A172 (cell line): Measurements from ENCODE around the gene CYTH3. TPM values are rescaled to one million over a fixed set of nuclear protein-coding genes. Genes with fewer than 3 reads are reported as not detected.
"Not testable (repeated sequence)": the region's sequence is repeated elsewhere in the genome, so short reads cannot be mapped to it uniquely, and the experiment has no call there.

Experiments
- DNase-seq: peaks from one replicate; pipeline ENCODE4 v3.0.0-alpha.2; 2015; ENCODE audit warnings: low spot score
- total RNA-seq: library from RNA; depleted of rRNA; stranded (reverse); fragments of >200 nt; shearing (Covaris generic); gene quantifications from 2 replicates; pipeline ENCODE4 v1.2.3, GENCODE V29; 2014; rRNA removed

Gene CYTH3
- 34.8 and 50.7 TPM in 2 replicates for total RNA-seq

- DNase-seq, result peak; percentile 57
Measured at GRCh38 chr7:6272481-6273323, at the start of gene CYTH3. Gene CYTH3, minus strand, starts transcription at chr7:6272624. Its CDS starts 117 bp downstream, at chr7:6272507.

- no peak for DNase-seq
Measured at GRCh38 chr7:6320791-6321190, 48.4 kb upstream of the CYTH3 start.

- peak; percentile 88 for DNase-seq
Measured at GRCh38 chr7:6317797-6318438, 45.5 kb upstream of the CYTH3 start.

GRCh38 chr7:6316226-6316625, 43.8 kb upstream of the CYTH3 start:
- no peak for DNase-seq

GRCh38 chr7:6315746-6316145, 43.3 kb upstream of the CYTH3 start:
- DNase-seq, result no peak

GRCh38 chr7:6310271-6310993, 38.0 kb upstream of the CYTH3 start:
- DNase-seq, result no peak

GRCh38 chr7:6307762-6308161, 35.3 kb upstream of the CYTH3 start:
- DNase-seq, result no peak

- DNase-seq, result peak; percentile 97
Measured at GRCh38 chr7:6306471-6306870, 34.0 kb upstream of the CYTH3 start.

GRCh38 chr7:6305330-6305729, 32.9 kb upstream of the CYTH3 start:
- no peak for DNase-seq

- not testable (repeated sequence) for DNase-seq
Measured at GRCh38 chr7:6301446-6301845, 29.0 kb upstream of the CYTH3 start.

GRCh38 chr7:6299774-6300173, 27.4 kb upstream of the CYTH3 start:
- no peak for DNase-seq

GRCh38 chr7:6294839-6295238, 22.4 kb upstream of the CYTH3 start:
- DNase-seq, result no peak

- DNase-seq, result no peak
Measured at GRCh38 chr7:6293202-6293601, 20.8 kb upstream of the CYTH3 start.

GRCh38 chr7:6291941-6292340, 19.5 kb upstream of the CYTH3 start:
- DNase-seq, result not testable (repeated sequence)

GRCh38 chr7:6291531-6291930, 19.1 kb upstream of the CYTH3 start:
- DNase-seq, result no peak

- DNase-seq, result peak; percentile 70
Measured at GRCh38 chr7:6290319-6290741, 17.9 kb upstream of the CYTH3 start.

- DNase-seq, result no peak
Measured at GRCh38 chr7:6288270-6288860, 15.9 kb upstream of the CYTH3 start.

- no peak for DNase-seq
Measured at GRCh38 chr7:6286486-6286885, 14.1 kb upstream of the CYTH3 start.

GRCh38 chr7:6284461-6285360, 12.3 kb upstream of the CYTH3 start:
- peak; percentile 82 for DNase-seq

GRCh38 chr7:6284055-6284400, 11.6 kb upstream of the CYTH3 start:
- peak; percentile 77 for DNase-seq
